IPS DF 4.7 (cell line): Measurements from ENCODE around the gene HELZ.
"Not testable (repeated sequence)": the region's sequence is repeated elsewhere in the genome, so short reads cannot be mapped to it uniquely, and the experiment has no call there.

Experiments
- DNase-seq: peaks from one replicate; pipeline ENCODE4 v3.0.0-alpha.2; 2013; ENCODE audit warnings: low spot score; ENCODE audit errors: extremely low read depth

The HELZ gene

GRCh38 chr17:67121316-67121891 lies 123.6 kb downstream of the HELZ start:
- no peak for DNase-seq

- DNase-seq, result no peak
These were observed 125.9 kb downstream of the HELZ start for GRCh38 chr17:67119102-67119501.

- no peak for DNase-seq
These were observed 128.9 kb downstream of the HELZ start for GRCh38 chr17:67116045-67116575.

- DNase-seq, result no peak
These were observed 129.6 kb downstream of the HELZ start for GRCh38 chr17:67115401-67115800.

GRCh38 chr17:67113486-67113885 lies 131.5 kb downstream of the HELZ start:
- DNase-seq, result no peak

GRCh38 chr17:67111808-67112207 lies 133.2 kb downstream of the HELZ start:
- DNase-seq, result no peak

- no peak for DNase-seq
These were observed 133.7 kb downstream of the HELZ start for GRCh38 chr17:67111327-67111726.

GRCh38 chr17:67110619-67111018 lies 134.4 kb downstream of the HELZ start:
- no peak for DNase-seq

GRCh38 chr17:67109111-67109510 lies 135.9 kb downstream of the HELZ start:
- no peak for DNase-seq

GRCh38 chr17:67107811-67108775 lies 136.9 kb downstream of the HELZ start:
- no peak for DNase-seq

GRCh38 chr17:67107171-67107570 lies 137.8 kb downstream of the HELZ start:
- no peak for DNase-seq

GRCh38 chr17:67105213-67105612 lies 139.8 kb downstream of the HELZ start:
- no peak for DNase-seq

- not testable (repeated sequence) for DNase-seq
These were observed 140.4 kb downstream of the HELZ start for GRCh38 chr17:67104641-67105040.

- no peak for DNase-seq
These were observed 147.0 kb downstream of the HELZ start for GRCh38 chr17:67098006-67098405.

- DNase-seq, result no peak
These were observed 148.4 kb downstream of the HELZ start for GRCh38 chr17:67096609-67097008.

- DNase-seq, result no peak
These were observed 149.2 kb downstream of the HELZ start for GRCh38 chr17:67095803-67096202.

GRCh38 chr17:67095291-67095690 lies 149.7 kb downstream of the HELZ start:
- DNase-seq, result not testable (repeated sequence)

- DNase-seq, result no peak
These were observed 151.6 kb downstream of the HELZ start for GRCh38 chr17:67093348-67093747.

GRCh38 chr17:67092710-67093109 lies 152.3 kb downstream of the HELZ start:
- not testable (repeated sequence) for DNase-seq

- no peak for DNase-seq
These were observed 152.7 kb downstream of the HELZ start for GRCh38 chr17:67092291-67092690.

GRCh38 chr17:67090341-67090740 lies 154.7 kb downstream of the HELZ start:
- DNase-seq, result no peak

GRCh38 chr17:67088639-67089038 lies 156.4 kb downstream of the HELZ start:
- no peak for DNase-seq
